GM21529 (cell line): ENCODE data around the gene PPP6R2.
"Not testable (repeated sequence)": the region's sequence is repeated elsewhere in the genome, so short reads cannot be mapped to it uniquely, and the experiment has no call there.

Experiments
- ATAC-seq: cut with Tn5 transposase; IDR thresholded peaks from one replicate; pipeline ENCODE4 v1.9.1; 2021; ENCODE audit not compliant: unreplicated experiment

The PPP6R2 gene

DNA sequence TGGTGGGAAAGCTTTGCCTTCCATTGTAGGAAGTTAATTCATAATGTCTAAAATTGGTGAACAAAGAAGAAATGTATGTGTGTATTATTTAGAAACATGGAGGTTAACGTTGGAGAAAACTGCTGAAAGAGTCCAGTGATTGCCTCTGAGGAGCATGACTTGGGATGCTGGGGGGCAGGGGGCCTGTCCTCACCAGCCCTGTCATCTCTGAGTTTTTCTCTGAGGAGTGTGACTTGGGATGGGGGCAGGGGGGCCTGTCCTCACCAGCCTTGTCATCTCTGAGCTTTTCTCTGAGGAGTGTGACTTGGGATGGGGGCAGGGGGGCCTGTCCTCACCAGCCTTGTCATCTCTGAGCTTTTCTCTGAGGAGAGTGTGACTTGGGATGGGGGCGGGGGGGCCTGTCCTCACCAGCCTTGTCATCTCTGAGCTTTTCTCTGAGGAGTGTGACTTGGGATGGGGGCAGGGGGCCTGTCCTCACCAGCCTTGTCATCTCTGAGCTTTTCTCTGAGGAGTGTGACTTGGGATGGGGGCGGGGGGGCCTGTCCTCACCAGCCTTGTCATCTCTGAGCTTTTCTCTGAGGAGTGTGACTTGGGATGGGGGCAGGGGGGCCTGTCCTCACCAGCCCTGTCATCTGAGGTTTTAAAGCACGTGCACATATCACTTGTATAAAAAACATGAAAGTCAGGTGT is 54.4 kb downstream of the PPP6R2 start:
- ATAC-seq: not testable (repeated sequence)

GRCh38 chr22:50398831-50399648 is 55.9 kb downstream of the PPP6R2 start:
- ATAC-seq: no peak

DNA sequence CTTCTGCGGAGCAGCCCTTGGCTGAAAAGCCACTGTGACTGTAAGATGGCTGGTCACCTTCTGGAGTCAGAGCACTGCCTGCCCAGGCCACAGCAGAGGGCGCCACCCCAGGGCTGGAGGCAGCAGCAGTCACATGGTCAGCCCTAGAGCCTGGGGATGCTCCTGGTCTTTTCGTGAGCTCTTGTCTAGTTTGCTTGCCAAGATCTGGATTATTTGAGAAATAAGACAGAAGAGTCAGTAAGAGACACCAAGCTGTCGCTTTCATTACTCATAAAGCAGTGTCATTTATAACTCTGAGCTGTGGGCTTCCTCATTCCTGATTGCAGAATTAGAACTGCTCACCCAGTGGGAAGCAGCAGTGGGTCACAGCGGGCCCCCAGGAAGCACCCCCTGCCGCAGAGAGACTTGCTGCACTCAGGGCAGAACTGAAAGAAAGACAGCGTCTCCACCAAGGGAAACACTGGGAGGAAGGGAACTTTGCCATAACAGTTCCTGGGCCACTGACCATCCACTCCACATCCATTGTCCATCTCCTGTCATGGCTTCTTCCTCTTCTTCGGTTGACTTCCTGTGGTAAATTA is 56.7 kb downstream of the PPP6R2 start:
- ATAC-seq: no peak

- ATAC-seq: no peak
Measured at GRCh38 chr22:50400406-50400805, 57.3 kb downstream of the PPP6R2 start.

DNA sequence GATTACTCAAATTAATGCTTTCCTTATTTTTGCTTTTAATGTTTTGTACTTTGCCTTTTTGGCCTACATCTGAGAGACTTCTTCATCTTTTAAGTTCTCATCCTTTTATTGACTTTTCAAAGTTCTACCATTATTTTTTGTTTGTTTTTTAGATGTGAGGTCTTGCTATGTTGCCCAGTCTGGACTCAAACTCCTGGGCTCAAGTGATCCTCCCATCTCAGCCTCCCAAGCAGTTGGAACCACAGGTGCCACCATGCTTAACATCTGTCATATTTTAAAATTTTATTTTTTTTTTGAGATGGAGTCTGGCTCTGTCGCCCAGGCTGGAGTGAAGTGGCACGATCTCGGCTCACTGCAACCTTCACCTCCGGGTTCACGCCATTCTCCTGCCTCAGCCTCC is 57.8 kb downstream of the PPP6R2 start:
- no peak for ATAC-seq

GRCh38 chr22:50401907-50402306 is 58.8 kb downstream of the PPP6R2 start:
- no peak for ATAC-seq

DNA sequence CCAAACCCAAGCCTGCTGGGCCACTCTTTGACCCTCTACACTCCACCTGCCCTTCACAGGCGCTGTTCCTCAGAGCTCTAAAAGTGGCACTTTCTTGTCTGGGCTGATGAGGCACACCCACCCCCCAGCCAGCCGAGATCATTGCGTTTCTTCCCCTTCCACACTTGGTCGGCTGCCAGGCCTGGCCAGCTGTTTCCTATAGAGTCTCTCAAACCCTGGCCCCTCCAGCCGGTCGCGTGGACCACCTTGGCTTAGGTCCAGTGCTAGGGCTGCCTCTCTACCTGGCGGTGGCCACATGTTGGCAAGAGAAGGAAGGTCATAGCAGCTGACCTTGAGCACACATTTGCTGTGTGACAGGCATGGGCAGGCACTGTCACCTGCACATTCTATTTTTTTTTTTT is 60.6 kb downstream of the PPP6R2 start:
- no peak for ATAC-seq

GRCh38 chr22:50406416-50407170 is 63.5 kb downstream of the PPP6R2 start:
- no peak for ATAC-seq

DNA sequence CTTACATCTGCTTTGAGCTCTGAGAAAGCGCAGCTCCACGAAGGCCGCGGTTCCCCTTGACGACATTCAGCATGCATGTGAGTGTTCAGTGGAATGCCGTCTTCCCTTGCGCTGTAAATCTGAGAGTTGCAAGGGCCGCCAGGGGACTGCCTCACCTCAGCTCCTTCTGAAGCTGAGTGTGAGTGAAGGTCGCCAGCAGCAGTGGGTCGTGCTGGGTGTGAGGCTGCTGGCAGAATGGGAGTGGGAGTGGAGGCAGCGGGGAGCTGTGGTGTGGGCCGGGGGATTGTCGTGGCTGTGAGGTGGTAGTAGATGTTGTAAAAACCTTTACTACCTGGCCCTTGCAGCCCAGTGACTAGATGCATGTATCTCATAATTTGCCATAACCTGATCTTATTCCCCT is 65.2 kb downstream of the PPP6R2 start:
- no peak for ATAC-seq

DNA sequence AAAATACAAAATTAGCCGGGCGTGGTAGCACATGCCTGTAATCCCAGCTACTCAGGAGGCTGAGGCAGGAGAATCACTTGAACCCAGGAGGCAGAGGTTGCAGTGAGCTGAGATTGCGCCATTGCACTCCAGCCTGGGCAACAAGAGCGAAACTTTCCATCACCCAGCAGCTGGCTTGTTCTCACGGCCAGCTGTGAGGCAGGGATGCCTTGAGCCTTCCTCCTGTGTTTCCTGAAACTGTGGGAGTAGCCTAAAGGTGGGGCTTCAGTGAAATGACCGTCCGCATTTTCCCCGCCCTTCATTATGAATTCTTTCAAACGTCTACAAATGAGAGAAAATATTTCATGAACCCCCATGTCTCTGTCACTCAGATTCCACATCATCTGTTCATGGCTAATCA is 65.8 kb downstream of the PPP6R2 start:
- ATAC-seq: not testable (repeated sequence)

- ATAC-seq: no peak
Measured at GRCh38 chr22:50414476-50415248, 71.5 kb downstream of the PPP6R2 start.

- ATAC-seq: no peak
Measured at GRCh38 chr22:50415426-50415825, 72.3 kb downstream of the PPP6R2 start.

DNA sequence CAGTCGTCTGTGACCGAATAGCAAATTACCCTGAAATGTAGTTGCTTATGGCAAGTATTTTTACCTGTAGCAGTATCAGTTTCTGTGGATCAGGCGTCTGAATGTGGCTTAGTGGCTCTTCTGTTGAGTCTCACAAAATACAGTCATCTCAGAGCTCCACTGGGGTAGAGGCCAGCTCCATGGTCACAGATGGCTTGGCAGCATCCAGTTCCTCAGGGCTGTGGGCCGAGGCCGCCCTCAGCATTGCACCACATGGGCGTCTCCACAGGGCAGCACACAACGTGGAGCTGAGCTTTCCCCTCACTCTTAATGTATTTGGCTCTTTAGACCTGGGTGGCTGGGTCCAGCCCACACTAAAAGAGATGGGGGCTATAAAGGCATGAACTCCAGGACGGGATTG is 73.9 kb downstream of the PPP6R2 start:
- ATAC-seq: no peak

DNA sequence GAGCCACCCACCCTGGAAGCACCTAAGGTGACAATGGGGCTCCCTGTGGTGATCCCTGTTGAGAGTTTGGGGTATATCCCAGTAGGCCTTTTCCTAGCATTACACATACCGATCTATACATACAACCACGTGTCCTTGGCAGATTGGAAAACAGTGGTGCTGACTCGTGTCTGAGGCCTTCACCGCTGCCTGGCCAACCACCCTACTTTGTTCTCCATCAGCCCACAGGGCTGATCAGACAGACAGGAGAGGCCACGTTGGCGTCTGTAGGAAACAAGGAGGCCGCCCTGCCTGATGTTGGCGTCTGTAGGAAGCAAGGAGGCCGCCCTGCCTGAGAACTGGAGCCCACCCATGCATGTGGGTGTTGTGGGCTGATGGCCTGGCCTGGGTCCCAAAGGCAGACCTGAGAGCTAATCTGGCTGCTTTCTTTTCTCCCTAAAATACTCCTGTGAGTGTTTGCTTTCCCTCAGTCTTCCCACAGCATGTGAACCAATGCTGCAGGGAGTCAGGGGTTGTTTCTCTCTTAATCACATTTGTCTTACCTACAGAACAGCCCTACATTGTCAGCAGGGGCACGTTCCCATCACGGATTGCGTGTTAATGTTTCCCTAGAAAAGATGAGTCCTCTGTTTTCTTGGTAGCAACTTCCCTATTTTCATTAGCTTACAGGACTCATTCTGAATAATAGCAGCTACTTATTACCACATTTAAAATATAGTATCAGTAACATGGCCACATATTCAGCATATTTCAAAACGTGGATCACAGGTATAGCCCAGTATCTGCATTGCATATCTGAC is 74.5 kb downstream of the PPP6R2 start:
- no peak for ATAC-seq

GRCh38 chr22:50418624-50419023 is 75.5 kb downstream of the PPP6R2 start:
- no peak for ATAC-seq

DNA sequence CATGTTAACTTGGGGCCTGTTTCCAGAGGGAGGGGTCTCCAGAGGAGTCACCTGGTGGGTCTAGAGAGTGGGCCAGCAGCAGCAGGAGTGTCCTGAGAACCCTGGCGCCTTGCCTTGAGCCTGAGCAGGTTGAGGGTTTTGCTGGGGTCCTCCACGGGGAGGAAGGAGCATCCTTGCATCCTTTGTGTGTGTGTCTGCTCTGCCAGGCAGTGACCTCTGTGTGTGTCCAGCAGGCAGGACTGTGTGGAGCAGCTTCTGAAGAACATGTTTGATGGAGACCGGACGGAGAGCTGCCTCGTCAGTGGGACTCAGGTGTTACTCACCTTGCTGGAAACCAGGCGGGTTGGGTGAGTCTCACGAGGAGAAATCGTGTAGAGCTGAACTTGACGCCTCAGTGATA is 76.0 kb downstream of the PPP6R2 start:
- ATAC-seq: no peak

DNA sequence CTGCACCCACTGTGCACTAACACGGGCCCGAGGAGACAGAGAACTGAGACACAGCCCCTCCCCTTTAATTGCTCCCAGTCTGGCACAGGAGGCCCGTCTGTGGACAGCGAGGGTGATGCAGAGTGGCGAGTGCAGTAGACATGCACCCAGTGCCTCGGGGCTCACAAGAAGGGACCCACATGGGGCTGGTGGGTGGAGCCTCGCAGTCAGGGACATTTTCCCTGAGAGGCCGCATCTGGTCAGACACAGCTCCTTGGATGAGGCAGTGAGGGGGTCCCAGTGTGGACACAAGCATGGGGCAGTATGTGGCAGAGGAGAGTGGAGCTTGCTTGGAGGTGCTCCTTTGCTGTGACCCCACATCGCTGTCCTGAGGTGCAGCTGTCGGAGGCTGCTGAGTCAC is 76.9 kb downstream of the PPP6R2 start:
- ATAC-seq: no peak

DNA sequence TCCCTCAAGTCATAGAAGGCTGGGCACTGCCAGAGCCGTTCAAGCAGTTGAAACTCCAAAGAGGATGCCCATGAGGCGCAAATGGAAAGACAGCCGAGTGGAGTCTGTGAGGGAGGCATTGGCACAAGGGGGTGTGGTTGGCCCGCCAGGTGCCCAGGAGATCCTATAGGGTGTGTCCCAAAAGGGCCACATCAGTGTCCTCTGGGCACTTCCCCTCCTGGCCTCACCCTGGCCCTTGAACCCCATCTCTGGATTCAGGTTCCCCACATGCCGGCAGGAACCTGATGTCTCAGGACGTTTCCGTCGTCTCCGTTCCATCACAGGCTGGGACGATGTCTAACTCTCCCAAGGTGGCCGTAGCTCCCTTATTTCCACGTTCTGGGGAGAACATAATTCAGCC is 77.5 kb downstream of the PPP6R2 start:
- no peak for ATAC-seq

DNA sequence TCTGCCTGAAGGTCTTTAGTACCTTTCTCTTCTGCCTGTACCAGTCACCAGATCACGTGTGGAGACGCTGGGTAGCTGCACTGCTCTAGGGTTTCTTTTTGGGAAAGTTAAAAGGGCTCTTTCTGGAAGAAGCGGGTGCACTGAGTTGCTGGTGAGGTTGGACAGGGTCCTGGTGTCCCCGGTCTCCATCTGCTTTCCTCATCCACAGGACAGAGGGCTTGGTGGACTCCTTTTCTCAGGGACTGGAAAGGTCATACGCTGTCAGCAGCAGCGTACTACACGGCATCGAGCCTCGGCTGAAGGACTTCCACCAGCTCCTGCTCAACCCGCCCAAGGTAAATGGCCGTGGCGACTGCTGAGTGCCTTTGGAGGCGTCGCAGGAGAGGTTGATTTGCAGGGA is 78.9 kb downstream of the PPP6R2 start:
- ATAC-seq: no peak
